GM18499 (cell line): Measurements from ENCODE around the gene OTOG.

Source experiments
- ATAC-seq: cut with Tn5 transposase; IDR thresholded peaks from one replicate; pipeline ENCODE4 v1.9.1; 2021; ENCODE audit warnings: moderate number of reproducible peaks; ENCODE audit not compliant: insufficient read depth, unreplicated experiment

OTOG gene

DNA sequence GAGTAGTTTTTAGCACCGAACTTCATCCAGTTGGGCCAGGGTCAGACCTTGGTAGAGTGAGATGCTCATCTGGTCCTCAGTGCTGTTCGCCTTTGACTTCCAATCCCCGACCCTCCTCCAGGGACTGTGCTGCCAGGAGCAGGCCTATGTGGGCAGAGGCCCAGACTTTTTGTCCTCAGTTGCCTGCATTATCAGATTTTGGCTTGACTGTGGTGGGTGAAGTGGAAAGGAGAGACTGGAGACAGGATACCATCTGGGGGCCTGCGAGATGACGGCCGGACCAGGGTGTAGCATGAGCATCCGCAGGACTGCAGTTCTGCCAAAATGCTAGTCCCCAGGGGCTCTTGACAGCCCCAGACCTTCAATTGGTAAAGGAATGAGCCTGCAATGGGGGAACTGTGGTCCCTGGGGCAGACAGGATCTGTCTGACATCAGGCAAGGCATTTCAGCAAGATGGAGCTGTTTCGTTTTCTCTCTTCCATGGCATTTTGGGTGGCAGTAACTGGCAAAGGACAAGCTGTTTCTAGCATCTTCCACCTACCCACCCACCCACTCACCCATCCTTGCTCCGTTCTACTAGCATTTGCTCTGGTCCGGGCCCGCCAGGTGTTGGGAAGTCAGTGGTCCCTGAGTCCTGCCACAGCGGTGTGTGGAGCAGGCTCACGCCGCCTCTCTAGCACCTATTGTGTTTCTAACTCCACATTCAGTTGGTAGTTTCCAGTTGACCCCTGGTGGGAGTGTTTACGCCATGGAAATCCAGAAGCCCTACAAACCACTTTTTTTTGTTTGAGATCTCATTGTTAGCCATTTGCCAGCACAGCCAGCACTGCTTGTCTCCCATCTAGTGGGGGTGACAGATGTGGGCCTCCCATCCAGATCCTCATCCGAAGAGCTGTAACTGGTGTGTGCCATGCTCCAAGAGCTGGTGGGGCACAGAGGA is 53.5 kb downstream of the OTOG start:
- no peak for ATAC-seq

- ATAC-seq, result no peak
Measured at GRCh38 chr11:17601256-17601671, 54.2 kb downstream of the OTOG start.

GRCh38 chr11:17601676-17602075 is 54.6 kb downstream of the OTOG start:
- ATAC-seq, result no peak

DNA sequence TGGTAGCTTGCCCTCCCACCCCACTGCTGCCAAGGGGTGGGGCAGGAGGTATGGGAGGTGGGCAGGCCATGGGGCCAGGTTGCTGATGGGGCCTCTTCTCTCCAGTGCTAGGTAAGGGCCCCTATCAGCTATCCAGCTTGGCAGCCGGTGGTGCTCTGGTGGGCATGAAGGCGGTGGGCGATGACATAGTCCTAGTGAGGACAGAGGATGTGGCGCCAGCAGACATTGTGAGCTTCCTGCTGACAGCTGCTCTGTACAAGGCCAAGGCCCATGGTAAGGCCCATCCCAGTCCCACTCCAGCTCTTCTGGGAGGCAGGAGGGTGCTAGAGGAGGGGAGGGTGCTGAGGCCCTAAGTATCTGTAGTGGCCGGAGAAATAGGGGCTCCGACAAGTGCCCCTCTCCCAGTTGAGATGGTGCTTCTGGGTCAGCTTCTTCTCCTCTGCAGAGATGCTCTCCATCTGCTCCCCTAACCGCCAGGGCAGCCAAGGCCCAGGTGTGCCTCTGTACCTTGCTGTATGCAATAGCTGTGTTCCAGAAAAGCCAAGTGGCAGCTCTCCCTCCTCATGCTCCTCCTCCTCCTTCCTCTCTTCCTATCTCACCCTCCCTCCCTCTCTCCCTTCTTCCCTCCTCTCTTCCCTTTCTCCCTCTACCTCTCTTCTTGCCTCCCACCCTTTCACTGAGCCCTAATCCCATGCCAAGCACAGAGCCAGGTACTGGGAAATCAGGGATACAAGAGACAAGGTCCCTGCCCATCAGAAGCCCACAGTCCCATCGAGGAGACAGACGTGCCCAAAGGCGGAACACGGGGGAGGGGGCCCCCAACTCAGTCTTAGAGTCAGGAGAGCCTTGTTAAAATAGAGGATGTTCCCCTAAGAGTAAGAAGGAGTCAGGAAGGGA is 55.3 kb downstream of the OTOG start:
- no peak for ATAC-seq

DNA sequence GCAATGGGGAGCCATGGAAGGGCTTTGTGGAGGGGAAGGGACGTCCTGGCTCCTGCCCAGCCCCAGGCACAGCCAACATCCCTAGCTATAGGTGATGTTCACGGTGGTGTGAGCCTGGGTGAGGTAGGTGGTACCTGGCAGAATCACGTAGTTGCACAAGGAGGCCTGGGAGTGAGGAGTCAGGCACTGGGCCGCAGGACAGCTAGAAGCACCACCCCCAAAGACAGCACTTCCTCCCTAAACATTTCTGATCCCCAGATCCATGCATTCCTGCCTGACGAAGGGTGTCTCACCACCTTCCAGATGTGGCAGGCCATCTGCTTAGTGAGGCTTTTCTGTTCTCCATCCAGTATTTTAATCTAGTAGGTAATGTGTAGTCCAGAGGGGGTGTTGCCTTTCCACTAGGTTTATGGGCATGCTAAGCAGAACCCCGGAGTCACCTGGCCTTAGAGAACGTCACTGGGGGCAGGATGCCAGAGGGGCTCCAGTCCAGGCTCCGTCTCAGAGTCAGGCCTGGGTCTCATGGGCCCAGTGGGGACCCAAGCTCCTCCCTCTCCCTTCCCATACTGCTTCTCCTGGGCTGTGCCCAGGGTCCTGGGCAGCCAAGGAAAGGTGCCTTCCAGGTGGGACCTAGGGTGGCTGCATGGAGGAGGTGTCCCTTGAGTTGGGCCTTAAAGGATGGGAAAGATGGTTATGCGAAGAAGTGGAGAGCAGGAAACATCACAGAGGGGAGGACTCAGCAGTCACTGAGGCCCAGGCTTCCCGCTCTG is 56.2 kb downstream of the OTOG start:
- no peak for ATAC-seq

- no peak for ATAC-seq
Measured at GRCh38 chr11:17604201-17604914, 57.3 kb downstream of the OTOG start.

DNA sequence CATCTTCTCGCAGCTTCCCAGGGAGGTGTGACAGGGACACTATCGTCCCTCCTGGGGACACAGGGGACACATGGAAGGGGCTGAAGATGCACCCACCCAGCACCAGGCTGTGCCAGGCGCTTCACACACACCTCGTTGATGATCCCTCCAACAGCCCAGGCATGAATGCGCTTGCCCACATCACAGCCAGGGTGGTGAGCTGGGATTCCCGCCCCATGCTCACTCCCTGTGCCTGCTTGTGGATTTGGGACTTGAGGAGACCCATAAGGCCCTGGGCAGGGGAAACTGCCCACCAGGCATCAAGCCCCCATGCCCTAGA is 57.8 kb downstream of the OTOG start:
- ATAC-seq, result no peak

- ATAC-seq, result no peak
Measured at GRCh38 chr11:17605651-17606122, 58.6 kb downstream of the OTOG start.

DNA sequence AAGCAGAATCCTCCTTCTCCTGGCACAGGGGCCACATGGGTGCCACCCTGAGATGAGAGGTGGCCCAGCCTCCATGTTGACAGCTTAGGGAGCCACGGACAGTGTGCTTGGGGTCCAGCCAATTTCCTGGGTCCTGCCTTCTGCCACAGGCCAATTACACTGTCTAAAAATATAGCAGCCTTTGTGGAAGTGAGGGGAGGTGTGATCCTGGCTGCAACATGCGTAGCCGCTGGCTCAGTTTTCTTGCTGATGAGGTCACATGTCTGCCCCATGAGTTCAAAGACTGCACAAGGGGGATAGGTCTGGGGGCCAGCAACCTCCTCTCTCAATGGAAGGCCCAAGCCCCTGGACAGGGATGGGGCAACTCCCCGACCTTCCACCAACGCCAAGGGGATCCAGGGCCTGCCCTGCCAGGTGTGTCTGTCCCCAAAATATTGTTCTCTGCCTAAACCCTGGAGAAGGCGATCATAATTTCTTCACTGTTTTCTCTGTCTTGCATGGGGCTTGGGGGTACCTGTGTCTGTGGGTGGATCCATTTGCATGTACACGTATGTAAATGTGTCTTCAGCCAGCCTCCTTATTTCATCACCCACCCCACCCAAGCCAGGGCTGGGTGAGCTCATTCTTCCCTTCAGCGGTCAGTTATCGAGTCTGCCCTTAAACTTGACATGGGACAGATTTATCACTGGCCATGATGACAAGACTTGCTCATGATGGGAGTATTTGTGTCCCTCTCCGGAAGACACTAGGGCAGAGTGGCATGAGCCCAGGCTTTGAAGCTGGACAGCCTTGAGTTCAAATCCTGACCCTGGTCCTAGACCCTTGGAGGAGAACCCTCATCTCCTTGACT is 59.4 kb downstream of the OTOG start:
- ATAC-seq, result no peak

- no peak for ATAC-seq
Measured at GRCh38 chr11:17607083-17607429, 60.0 kb downstream of the OTOG start.

DNA sequence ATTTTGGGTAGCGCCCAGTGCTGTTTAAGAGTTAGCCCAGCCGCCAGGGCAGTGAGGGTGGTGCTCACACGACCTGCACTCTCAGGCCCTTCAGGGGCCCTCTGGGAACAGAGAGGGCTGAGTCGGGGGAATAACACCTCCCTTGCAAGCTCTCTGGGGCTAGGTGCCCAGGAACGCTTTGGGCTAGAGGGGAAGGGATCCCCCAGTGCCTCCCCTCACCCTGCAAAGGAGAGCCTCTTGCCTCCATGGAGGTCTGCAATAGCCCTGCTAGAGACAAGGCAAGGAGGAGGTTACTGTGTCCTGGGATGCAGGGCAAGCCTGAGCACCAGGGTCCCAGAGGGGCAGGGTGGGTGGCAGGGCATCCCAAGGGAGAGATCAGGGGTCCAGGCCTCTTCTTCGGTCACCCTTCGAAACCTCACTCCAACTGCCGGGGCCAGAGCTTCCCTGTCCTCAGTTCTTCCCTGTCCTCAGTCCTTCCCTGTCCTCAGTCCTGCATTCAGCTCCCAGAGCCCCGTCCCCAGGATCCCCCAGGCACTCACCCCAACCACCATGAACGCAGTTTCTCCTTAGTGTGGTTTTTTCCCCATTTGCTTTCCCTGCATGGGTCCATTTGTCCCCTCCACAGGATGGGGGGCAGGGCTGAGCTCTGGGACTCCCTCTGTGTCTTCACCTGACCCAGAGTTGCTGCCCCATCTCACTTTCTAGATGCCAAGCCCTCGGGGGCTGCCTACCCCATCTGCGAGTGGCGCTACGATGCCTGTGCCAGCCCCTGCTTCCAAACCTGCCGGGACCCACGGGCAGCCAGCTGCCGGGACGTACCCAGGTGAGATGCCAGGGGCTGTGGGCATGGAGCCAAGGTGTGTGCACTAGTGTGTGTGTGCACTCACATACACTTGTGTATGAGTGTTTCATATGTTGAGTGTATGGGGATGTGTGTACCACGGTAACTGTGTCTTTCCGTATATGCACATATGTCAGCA is 60.8 kb downstream of the OTOG start:
- no peak for ATAC-seq

DNA sequence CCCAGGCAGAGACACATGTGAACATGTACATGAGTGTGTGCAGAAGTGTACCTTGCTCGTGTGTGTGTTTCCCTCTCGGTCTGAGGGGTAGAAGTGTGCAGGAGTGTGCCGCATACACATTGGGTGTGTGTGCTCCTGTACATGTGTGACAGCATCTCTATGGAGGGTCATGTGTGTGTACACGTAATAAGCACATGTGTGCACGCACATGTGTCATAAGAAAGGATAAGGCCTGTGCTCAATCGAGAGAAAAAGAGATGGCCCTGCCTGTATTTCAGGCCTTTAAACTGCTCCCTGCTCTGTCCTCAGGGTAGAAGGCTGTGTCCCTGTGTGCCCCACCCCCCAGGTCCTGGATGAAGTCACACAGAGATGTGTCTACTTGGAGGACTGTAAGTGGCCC is 61.8 kb downstream of the OTOG start:
- ATAC-seq, result no peak

- no peak for ATAC-seq
Measured at GRCh38 chr11:17609291-17610084, 62.4 kb downstream of the OTOG start.

GRCh38 chr11:17610085-17610894 is 63.2 kb downstream of the OTOG start:
- no peak for ATAC-seq

GRCh38 chr11:17611049-17611448 is 64.0 kb downstream of the OTOG start:
- ATAC-seq, result no peak

DNA sequence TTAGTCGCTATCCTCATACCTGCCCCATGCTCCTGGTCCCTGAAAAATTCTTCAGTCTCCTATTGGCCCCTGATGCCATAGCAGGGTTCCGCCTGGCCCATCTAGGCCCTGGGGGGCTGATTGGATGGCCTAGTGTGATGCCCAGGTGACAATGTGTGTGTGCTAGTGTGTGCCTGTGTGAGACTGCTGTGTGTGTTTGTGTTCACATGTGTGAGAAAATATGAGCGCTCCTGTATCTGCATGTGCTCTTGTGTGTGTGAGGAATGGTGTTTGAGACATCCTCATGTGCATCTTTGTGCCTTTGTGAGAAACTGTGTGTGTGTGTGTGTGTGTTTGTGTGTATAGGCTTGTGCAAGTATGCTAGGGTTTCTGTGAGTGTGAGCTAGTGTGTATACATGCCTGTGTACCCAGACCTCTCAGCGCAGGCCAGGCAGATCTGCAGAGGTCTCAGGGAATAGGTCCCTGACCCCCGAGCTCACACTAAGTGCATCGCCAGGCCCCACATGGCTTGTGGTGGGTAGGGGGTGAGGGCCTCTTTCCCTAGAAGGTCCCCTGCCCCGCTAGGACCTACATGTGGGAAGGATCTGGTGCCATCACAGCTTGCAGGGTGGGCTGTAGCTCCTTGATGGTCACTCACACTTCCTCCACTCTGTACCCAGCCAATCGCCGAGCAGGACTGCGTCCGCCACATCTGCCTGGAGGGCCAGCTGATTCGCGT is 64.6 kb downstream of the OTOG start:
- no peak for ATAC-seq
